COR-L47 (cell line): Measurements from ENCODE around the gene PAFAH1B2.
A peak's percentile ranks its signal among the peaks of the same experiment; 100 is the strongest.
"Not testable (repeated sequence)": the region's sequence is repeated elsewhere in the genome, so short reads cannot be mapped to it uniquely, and the experiment has no call there.

ENCODE experiments used
- DNase-seq: peaks from one replicate; lab custom pipeline; 2025; lab: John Stamatoyannopoulos, UW

Gene PAFAH1B2, protein sequence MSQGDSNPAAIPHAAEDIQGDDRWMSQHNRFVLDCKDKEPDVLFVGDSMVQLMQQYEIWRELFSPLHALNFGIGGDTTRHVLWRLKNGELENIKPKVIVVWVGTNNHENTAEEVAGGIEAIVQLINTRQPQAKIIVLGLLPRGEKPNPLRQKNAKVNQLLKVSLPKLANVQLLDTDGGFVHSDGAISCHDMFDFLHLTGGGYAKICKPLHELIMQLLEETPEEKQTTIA

GRCh38 chr11:117143871-117144476, at the start of gene PAFAH1B2:
Gene PAFAH1B2 (plus strand): TSS chr11:117144287. CDS start chr11:117152448, 8,161 bp downstream.
- peak; percentile 94 for DNase-seq

- no peak for DNase-seq
These were observed 49.3 kb upstream of the PAFAH1B2 start for GRCh38 chr11:117094776-117095175.

DNA sequence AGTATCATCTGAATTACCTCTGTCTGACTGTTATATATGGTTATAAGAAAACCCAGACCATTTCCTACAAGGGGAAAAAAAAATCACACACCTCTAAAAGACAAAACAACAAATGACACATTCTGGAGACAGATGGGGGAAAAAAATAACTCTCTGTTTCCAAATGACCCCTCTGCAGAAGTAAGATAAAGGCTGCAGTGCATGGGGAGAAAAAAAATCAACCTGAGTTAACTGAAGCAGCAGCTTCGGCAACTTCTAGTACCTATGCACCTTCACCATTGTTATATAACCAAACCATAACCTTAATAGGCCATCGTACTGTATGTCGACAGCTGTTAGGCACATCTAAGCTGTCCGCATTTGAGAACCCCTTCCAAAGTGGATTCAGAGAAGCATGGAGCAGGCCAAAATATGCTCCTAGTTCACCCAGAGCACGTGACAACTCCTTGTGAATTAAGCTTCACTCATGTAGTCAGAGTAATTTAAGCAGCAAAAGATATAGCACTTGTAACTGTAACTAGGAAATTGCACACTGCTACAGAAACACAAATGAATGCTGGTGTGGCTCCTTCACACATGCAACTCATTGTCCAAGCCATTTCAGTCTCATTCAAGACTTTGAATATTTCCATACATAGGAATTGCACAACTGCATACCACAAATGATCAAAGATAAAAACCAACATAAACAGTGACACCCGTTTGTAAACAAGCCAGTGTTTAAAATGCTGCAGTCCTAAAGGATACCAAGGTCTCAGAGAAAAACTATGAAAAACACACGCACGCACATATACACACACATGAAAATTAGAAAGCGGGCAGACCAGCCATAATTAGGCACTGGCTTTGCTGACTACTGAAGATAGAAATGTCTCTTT, 48.6 kb upstream of the PAFAH1B2 start:
- no peak for DNase-seq

DNA sequence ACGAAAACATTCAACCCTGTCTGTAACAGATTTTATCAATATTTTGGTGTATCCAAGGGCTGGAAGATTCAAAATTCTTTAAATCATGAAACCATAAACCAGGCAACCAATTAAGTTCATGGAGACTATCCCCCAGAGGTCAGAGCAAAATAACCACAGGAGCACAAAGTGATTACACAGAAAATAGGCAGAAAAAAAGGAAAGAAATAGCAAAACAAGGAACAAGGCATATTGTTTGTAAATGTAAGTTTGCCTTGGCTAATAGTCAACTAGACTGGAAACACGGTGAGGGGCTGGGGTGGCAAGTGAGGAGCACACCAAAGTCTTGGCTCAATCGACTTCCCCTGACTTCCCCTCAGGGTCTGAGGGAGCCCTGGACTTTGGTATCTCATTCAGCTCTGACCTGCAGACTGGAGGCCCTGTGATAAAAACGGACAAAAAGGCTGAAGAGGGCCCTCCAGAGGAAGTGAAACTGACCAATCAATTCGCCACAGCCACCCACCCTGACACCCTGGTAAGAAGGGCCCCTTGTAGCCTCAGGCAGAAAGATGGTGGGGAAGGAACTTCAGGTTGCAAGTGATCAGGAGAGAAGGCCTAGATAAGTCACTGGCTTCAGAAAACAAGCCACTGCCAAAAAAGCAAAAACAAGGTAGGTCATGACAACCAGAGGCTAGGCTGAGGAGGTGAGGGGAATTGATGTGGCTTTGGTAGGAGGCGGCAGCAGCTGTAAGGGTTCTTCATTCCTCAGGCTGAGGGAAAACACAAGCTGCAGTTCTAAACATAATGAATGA, 47.7 kb upstream of the PAFAH1B2 start:
- DNase-seq: no peak

DNA sequence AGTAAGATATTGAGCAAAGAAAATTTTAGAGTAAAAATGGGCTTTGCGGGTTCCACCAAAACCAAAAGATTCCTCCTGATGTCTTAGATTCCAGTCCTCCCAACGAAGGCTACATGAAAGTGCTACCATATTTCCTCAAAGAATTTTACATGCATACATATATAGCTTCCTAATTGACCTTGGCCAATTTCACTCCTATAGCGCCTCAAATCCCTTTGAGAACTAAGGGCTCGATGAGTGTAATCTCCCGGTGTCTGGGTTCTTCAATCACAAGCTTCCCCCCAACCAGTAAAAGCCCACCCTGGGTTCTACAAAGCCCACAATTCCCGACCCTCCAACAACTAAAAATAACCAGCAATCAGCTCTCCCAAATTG, 47.1 kb upstream of the PAFAH1B2 start:
- no peak for DNase-seq

DNA sequence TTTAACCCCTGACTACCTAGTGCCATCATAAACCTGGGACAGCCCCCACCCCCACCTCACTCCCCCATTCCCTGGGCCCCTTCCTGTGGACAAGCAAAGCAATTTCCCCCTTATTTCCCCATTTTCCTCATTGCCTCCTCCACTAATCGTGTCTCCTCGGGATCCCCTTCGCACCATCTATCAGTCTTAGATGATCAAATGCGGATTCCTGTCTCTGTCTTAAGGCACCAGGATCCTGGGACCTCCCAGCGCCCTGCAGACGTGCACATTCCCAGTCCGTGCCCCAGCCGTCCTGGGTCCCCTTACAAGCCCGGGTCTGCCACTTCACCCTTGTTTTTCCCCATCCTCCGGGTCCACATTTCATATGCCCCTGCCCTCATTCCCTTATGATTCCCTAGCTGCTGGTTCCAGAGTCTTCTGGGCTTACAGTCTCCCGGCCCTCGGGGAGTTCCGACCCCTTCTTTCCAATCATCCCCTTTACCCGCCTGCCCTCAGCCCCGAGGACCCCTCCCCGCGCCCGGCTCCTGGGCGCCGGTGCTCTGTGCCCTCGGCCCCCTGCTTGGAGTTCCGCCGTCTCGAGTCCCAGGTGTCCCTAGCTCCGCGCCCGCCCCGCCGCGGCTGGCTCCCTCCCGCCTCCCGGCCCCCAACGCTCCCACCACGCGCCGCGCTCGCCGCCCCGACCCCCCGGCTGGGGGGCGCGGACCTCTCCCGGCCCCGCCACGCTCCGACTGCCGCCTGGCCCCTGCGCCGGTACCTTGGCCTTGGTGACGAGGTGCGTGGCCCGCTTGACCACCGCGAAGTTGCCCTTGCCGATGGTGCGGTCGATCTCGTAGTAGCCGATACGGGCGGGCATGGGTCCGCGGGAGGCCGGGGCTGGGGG, 46.5 kb upstream of the PAFAH1B2 start:
- DNase-seq: peak; percentile 34

- DNase-seq: peak; percentile 96
These were observed 45.5 kb upstream of the PAFAH1B2 start, which contains the start of gene SIK3 for GRCh38 chr11:117098269-117099232. Gene SIK3 (minus strand): TSS chr11:117098428. CDS start chr11:117098415, 13 bp downstream.

DNA sequence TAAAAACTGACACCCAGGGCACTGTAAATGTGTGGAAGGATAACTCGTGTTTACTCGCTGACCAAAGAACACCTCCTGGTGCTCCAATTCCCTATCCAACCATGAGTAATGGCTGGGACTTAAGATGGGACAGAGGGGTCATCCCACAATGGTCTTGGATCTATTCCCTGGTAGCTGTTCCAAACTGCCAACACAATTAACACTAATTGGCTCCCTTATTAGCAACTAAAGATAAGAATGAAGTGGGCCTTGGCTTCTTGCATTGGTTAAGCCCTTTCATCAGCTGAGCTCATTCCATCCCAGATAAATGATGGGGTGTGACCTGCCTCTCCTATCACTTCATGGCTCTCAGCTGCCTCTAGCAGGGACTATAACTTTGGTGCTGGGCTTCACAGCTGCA, 44.4 kb upstream of the PAFAH1B2 start:
- no peak for DNase-seq

GRCh38 chr11:117100556-117100955, 43.5 kb upstream of the PAFAH1B2 start:
- DNase-seq: no peak

DNA sequence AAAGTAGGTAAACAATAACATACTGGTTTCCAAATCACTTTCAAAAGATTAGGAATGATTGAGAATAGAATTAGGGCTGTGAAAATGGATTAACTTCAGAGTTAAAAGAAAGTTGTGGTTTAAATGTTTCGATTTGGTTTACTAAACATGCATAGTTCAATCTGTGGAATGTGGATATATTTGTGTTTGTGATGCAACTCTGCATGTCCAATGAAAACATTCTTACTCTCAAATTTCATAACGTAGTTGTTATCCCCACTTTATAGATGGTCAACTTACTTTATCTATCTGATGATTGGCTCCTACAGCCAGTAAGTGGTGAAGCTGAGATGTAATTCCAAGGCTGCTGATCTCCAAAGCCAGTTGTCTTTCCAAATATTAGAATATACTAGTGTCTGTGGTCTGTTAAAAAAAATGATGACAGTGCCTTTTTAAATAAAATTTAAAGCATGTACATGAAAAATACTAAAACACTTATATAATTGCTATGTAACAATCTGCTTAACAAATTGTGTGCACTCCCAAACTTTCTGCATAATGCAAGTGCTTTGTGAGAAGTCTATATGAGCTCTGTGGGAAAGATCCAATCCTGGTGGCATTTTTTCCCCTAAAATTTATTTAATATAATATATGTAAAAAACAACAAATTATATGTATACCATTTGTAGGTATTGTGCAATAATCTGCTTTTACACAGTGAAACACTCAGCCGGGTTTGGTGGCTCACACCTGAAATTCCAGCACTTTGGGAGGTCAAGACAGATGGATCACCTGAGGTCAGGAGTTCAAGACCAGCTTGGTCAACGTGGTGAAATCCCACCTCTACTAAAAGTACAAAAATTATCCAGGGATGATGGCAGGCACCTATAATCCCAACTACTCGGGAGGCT, 36.1 kb upstream of the PAFAH1B2 start:
- DNase-seq: no peak

- no peak for DNase-seq
These were observed 33.7 kb upstream of the PAFAH1B2 start for GRCh38 chr11:117110294-117110950.

DNA sequence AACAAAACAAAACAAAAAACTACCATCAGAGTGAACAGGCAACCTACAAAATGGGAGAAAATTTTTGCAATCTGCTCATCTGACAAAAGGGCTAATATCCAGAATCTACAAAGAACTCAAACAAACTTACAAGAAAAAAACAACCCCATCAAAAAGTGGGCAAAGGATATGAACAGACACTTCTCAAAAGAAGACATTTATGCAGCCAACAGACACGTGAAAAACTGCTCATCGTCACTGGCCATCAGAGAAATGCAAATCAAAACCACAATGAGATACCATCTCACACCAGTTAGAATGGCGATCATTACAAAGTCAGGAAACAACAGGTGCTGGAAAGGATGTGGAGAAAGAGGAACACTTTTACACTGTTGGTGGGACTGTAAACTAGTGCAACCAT, 31.6 kb upstream of the PAFAH1B2 start:
- DNase-seq: not testable (repeated sequence)

DNA sequence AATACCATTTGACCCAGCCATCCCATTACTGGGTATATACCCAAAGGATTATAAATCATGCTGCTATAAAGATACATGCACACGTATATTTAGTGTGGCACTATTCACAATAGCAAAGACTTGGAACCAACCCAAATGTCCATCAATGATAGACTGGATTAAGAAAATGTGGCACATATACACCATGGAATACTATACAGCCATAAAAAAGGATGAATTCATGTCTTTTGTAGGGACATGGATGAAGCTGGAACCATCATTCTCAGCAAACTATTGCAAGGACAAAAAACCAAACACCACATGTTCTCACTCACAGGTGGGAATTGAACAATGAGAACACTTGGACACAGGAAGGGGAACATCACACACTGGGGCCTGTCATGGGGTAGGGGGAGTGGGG, 31.1 kb upstream of the PAFAH1B2 start:
- not testable (repeated sequence) for DNase-seq

DNA sequence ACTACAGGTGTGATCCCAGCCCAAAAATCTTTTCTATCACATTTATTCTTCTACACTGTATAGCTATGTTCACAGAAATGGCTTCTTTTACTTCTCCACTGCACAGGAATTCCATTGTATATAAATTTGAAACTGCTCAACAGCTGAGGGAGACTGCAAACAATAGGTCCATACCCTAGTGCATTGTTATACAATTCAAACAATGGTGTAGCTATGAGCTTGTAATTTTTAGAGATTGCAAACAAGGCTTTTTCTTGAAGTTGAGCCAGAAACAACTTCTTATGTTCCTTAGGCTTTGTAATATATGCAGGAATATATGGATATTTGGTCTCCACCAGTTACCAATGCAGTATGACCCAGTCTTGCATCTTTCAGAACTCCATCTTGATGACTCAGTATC, 26.4 kb upstream of the PAFAH1B2 start:
- no peak for DNase-seq

- no peak for DNase-seq
These were observed 22.9 kb upstream of the PAFAH1B2 start for GRCh38 chr11:117121176-117121575.

GRCh38 chr11:117122556-117122955, 21.5 kb upstream of the PAFAH1B2 start:
- no peak for DNase-seq

GRCh38 chr11:117126223-117126965, 17.7 kb upstream of the PAFAH1B2 start:
- DNase-seq: no peak
